AG10803 (cell line): ENCODE data around the gene CIDEA.
A peak's percentile ranks its signal among the peaks of the same experiment; 100 is the strongest.

Source experiments
- DNase-seq: peaks from one replicate; pipeline ENCODE4 v3.0.0; 2010; ENCODE audit warnings: low read depth
- H3K4me3 ChIP-seq: 2 replicates; pipeline ENCODE4 v1.5.1; 2011; ENCODE audit warnings: mild to moderate bottlenecking, low read length, control low read depth
- TF ChIP-seq, protein P1 (sequence below): conservative IDR thresholded peaks from 2 replicates; pipeline ENCODE4 v1.5.1; 2011; ENCODE audit warnings: mild to moderate bottlenecking, low read length, control low read depth, inconsistent platforms

CIDEA gene

DNA sequence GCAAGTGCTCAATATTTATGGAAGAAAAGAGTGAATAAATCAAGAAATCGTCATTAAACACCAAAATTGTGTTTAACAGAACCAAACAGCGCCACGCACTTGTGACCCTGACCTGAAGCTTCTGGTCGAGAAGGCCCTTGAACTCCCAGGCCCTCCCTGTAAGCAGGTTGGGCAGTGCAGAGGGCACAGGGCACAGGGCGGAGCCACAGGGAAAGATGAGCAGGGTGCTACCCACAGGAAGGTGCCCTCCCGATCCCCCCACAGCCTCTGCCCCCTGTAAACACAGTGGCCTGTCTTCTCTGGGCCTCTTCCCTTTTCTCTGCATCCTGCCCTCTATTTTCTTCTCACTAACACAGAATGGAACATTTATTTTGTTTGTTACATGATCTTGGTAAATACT is 37.0 kb downstream of the CIDEA start:
- TF ChIP-seq, protein P1, sequence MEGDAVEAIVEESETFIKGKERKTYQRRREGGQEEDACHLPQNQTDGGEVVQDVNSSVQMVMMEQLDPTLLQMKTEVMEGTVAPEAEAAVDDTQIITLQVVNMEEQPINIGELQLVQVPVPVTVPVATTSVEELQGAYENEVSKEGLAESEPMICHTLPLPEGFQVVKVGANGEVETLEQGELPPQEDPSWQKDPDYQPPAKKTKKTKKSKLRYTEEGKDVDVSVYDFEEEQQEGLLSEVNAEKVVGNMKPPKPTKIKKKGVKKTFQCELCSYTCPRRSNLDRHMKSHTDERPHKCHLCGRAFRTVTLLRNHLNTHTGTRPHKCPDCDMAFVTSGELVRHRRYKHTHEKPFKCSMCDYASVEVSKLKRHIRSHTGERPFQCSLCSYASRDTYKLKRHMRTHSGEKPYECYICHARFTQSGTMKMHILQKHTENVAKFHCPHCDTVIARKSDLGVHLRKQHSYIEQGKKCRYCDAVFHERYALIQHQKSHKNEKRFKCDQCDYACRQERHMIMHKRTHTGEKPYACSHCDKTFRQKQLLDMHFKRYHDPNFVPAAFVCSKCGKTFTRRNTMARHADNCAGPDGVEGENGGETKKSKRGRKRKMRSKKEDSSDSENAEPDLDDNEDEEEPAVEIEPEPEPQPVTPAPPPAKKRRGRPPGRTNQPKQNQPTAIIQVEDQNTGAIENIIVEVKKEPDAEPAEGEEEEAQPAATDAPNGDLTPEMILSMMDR, result no peak
- DNase-seq, result no peak
- H3K4me3 ChIP-seq, result no peak overlapping the region

DNA sequence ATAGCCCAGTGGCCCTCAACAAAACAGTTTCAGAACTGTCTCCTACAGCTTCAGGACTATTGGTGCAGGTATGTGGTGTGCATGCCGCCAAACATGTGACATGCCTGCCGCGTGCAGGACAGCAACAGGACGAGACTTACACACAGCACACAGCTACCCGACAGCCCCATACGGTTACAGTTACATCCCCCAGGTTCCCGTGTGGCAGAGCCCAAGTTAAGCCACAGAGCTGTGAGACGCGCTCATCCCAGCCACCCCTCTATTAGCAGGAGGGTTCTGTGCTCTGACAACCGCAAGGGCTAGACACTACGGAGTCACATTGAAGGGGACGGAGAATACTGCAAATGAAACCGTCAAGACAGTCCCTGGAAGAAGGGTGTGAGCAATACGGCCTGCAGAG is 37.5 kb downstream of the CIDEA start:
- no peak for DNase-seq
- no peak overlapping the region for H3K4me3 ChIP-seq
- TF ChIP-seq, protein P1, result no peak

DNA sequence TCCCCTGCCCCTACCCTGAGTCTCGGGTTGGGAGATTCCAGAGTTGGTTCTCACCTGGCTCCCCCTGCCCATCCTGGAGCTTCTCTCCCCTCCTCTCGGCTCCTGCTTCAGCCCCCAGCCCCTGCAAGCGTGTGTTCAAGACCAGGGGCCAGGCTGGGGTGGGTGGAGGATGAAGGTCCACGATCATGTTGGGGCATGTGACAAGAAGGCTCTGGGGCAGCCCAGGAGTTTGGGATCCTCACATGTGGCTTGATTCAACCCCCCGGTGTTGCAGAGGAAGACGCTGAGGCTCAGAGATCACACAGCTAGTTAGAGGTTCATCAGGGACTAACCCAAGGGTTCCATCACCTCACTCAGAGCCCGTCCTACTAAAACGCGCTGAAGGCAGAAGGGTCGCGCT is 39.7 kb downstream of the CIDEA start:
- H3K4me3 ChIP-seq, result no peak overlapping the region
- TF ChIP-seq, protein P1, result no peak
- no peak for DNase-seq

DNA sequence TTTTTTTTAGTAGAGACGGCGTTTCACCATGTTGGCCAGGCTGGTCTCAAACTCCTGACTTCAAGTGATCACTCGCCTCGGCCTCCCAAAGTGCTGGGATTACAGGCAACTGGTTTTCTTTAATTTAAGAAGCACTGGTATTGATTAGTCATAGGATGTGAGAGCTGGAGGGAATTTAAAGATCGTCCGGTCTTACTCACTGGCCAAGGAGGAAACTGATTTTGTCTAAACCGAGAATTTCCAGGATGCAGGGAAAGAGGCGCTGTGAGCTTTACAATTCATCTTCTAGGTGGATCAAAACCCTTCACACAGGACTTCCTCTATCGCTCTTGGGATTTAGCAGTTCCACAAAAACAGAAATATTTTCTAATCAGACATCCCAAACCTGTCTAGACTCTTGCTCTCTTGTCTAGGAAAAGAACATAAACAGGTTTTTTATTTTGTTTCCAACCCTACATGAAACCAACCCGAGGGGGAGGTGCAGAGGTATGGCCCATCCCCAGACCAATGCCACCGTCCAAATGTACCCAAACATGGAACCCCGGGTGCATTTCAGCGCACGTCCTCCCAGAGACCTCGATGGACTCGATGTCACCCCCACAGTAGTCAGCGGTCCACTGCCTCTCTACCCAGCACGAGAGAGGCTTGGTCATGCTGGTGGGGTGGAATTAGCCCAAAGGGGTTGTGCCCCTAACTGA is 41.4 kb downstream of the CIDEA start:
- H3K4me3 ChIP-seq, result no peak overlapping the region
- TF ChIP-seq, protein P1, result no peak
- DNase-seq, result peak; percentile 45

DNA sequence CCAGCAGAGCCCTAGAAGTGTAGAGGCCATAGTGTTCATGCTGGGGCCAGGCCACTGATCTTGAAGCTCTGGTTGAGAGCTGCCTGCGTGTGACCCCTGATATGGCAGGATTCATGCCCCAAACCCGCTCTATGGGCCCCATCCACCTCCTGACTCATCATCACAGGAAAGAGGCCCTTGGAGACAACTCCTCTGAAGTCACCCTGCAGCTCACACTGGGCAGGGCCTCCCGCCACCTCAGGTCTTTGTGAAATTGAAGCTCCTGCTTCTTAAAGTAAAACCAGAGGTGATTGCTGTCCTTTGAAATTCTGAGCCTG is 41.9 kb downstream of the CIDEA start:
- DNase-seq, result peak; percentile 27
- TF ChIP-seq, protein P1, result no peak
- no peak overlapping the region for H3K4me3 ChIP-seq

DNA sequence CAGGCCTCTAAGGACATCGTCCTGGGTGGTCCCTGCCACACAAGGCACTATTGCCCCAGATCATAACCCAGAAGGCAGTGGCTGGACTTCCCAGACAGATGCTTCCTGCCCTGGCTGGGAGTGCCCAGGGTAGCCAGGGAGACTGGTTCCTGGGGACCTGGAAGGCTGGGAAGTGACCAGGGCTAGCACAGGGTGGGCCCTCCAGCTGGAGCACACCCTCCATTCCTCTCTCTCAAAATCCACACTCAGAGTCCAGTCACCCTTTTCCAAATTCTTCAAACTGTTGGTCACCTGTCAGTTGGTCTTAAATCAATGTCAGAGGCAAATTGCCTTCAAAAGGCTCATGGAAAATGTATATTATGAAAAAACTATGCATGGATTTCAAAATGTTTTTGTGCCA is 42.3 kb downstream of the CIDEA start:
- no peak for DNase-seq
- TF ChIP-seq, protein P1, result no peak
- no peak overlapping the region for H3K4me3 ChIP-seq

DNA sequence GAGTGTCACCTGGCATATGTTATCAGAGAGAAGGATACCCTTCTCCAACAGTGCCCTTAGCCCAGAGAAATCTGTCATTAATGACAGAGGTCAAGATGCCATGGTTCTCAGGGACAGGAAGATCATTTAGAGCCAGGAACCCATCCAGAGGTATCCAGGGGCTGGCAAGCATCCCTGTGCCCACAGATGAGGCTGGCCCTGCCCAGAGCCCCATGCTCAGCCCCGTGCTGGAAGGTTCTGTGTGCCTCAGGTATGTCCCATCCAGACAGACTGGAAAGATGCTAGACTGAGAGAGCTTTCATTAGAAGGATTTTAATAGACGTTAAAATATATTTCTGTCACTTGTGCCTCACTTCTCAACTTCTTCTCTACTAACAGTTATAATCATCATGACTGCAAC is 45.7 kb downstream of the CIDEA start:
- TF ChIP-seq, protein P1, result no peak
- no peak overlapping the region for H3K4me3 ChIP-seq
- no peak for DNase-seq
